HG03520 (cell line): ENCODE measurements around the gene FRMD8.

ENCODE experiments used
- ATAC-seq: cut with Tn5 transposase; IDR thresholded peaks from one replicate; pipeline ENCODE4 v1.9.1; 2021; ENCODE audit warnings: mild to moderate bottlenecking, moderate library complexity; ENCODE audit not compliant: unreplicated experiment

FRMD8 gene

DNA sequence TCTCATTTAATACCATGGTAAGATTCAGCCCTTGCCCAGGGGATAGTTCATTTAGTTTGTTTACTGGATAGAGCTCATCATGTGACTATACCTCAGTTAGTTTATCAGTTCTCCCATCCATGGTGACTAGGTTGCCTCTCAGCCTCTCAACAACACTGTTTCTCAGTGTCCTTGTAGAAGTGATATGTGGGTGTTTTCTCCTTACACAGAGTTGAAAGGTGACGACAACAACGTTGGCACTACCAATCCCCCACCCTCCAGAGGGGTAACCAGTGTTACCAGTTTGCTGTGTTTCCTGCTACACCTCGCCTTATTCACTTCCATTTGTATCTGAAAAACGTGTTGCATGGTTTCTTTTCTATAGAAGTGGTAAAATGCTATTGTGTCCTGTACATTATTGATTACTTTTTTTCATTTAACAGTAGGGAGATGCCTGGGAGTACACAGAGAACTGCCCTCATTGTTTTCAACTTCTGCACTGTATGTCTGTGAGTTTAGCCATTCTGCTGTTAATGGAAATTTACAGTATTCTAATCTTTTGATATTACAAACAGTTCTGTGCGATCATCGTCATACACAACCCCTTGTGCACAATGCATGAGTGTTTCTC, 47.7 kb downstream of the FRMD8 start:
- no peak for ATAC-seq

DNA sequence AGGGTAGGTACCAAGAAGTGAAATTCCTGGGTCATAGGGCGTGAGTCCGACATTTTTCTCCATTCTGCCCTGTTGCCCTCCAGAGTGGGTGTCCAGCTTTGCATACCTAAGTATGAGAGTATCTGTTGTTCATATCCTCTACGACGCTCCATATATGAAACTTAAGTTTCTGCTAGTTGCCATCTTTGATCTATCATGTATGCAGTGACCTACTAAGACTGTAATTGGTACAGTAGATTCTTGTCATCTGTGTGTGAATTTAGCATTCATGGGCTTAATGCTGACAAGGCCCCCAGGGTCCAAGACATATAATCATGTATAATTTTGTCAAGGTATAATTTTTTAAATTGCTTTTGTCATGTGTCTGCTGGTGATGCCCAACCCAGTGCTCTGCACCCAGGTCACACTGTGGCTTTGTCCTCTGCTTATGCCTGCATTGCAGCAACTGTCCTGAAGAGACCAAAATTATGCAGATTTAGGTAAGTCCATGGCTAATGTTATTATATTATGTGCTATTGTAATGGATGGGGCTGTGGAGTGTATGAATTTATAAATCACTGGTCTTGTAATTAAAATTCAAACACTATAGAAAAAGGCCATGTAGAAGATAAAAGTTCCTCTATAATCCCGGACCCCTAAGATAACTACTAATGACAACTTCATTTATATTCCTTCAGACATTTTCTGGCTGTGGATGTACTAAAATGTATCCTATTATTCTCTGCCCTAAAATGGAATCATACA, 48.4 kb downstream of the FRMD8 start:
- no peak for ATAC-seq

DNA sequence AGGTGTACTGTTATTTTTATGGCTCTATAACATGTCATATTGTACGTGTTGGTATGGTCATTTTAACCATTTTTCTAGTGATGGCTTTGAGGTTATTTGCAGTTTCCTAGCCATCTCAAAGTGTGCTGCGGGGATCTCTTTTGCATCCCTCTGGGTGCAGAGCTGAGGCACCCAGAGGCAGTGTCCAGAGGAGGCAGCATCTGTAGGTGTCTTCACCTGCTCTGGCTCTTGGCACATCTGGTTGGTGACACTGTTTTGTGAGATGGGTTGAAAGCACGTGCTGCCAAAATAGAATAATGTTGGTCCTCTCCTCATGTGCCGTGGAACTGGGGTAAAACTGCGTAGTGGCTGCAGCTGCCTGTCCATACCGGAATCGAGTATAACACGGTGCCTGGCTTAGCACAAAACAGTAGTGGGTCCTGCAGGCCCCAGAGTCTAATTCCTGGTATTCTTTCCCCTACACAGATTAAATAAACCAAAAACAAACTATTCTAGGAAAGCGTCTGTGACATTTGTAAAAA, 49.0 kb downstream of the FRMD8 start:
- no peak for ATAC-seq

DNA sequence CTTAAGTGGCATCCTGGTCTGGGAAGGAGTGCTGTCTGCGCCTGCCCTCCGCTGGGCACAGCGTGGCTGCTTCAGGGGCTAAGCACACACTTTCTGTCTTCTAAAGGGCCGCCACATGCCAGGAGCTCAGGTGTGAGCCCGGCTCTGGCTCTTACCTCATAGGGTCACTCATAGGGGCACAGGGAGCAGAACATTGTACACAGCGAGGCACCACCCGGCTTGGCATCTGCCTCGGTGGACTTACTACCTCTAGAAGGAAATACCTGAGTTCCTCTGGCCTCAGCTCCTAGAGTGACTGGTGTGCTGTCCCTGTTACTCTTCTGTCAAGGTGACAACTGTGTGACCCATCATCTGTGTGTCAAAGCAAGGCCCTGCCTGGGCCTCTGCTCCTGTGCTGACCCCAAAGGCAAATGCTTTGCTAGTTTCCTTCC, 49.6 kb downstream of the FRMD8 start:
- ATAC-seq = no peak

DNA sequence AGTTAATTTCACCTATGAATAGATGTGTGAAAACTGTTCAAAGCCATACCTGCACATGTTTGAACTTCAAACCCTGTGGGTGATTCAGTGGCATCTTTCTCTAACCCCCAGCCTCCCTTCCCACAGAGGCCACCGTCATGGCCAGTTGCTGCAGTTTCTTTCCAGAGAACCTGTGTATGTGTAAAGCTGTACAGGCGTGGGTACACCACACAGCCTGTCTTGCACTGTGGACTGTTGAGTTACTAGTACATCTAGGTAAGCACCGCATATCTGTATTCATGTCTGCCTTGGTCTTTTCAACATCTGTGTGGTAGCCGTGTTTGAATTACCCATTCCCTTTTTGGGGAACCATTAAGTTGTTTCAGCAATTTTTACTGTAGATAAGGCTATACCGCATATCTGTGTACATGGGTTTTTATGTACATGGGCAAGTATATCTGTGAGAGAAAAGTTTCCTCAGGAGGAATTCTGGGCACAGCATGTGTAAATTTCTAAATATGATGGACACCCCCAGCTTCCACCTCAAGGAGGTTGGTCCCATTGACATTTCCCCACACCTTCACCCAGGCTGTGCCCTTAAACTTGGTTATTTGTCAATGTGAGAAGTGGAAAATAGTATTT, 50.1 kb downstream of the FRMD8 start:
- no peak for ATAC-seq

DNA sequence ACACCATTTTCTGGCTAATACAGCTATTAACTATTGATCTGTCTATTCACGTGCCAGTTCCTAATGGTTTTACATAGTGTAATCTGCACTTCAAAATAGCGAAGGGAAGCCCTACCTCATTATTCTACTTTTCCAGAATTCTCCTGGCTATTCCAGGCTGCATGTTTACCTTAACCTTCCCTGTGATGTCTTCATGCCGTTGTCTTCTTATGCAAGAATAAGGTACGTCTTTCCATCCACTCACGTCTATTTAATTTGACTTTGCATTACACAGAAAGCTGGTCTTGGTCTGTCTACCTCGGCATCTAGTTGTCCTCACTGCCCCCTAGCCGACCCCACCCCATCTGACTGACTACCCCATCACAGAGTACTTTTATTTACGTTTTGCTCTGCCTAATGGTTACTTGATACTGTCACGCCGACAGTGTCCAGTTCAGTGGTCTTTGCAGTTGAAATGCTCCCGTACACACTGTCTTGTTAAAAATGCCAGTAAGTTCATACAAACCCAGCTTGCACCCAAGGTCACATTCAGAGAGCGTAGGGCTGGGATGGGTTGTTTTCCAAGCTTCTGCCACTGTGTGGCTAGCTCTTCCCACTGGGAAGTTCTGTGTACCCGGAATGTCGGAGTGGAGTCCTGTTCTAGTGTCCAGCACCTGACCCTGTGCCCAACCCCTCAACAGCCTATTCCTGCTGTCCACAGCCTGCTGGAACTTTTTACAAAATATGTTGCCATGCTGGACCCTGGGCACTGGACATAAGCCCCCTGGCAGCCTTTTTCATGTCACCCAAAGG, 51.2 kb downstream of the FRMD8 start:
- no peak for ATAC-seq

DNA sequence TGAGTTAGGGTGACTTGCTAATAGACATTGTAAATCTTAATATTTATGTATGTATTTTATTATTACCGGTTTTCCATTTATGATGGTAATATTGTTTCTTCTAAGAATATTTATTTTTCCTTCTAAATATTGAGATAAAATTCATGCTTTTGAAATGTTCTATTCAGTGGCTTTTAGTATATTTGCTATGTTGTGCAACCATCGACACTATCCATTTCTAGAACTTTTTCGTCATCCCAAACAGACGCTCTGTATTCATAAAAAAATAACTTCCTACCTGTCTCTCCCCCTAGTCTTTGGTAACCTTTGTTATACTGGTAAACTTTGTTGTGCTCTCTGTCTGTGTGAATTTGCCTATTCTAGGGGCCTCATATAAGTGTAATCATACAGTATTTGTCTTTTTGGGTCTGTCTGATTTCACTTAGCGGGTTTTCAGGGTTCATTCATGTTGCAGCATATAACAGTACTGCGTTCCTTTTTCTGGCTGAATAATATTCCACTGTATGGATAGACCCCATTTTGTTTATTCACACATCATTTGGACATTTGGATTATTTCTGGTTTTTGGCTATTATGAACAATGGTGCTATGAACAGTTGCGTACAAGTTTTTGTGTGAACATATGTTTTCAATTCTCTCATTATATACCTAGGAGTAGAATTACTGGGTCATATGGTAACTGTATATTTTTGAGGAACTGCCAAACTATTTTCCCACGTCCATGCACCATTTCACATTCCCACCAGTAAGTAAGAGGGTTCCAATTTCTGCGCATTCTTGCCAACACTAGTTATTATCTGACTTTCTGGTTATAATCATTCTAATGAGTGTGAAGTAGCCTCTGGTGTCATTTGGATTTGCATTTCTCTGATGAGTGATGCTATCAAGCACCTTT, 52.1 kb downstream of the FRMD8 start:
- no peak for ATAC-seq

DNA sequence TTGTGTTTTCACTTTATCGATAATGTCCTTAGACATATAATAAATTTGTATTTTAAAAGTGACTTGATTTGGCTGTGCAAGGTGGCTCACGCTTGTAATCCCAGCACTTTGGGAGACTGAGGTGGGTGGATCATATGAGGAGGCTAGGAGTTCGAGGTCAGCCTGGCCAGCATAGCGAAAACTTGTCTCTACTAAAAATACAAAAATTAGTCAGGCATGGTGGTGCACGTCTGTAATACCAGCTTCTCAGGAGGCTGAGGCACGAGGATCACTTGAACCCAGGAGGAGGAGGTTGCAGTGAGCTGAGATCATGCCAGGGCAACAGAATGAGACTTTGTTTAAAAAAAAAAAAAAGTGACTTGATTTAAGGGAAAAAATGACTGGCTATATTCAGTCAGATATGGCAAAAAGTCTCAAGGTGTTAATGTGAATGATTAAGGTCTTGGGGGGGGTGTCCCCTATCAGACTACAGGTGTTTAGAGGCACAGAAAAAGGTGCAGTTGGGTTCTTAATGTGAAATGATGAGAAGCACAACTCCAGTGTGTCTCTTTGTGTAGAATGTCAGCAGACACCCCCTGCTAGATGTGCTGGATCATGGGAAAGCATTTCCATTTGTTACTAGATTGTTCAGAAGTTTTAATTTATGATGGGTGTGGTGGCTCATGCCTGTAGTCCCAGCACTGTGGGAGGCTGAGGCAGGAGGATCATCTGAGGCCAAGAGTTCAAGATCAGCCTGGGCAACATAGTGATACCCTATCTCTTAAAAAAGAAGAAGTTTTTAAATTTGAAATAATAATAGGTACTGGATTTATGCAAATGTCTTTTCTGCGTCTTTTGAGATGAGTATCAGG, 53.1 kb downstream of the FRMD8 start:
- no peak for ATAC-seq

DNA sequence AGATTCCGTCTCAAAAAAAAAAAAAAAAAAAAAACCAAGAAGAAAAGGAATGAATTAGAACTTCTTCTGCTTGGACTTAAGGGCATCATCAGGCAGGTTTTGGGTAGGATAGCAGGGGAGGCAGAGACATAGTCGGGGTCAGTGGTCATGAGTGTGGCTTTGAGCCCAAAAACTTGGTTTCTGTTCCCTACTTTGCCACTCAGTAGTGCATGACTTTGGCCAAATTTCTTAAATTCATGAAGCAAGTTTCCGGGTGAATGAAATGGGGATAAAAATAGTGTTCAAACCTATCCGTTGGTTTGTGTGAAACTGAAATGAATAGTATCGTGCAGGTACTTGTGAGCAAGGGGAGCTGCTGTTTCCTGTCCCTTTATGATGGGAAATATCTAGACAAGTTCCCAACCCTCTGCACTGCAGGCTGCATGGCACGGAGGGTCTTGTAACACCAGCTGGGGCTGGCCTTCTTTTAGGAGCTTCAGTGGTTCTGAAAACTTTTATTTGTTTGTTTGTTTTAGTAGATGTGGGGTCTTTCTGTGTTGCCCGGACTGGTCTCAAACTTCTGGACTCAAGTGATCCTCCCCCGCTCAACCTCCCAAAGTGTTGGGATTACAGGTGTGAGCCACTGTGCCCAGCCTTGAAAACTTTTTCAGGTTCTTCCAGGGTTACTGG, 54.5 kb downstream of the FRMD8 start:
- peak; percentile 52 for ATAC-seq

DNA sequence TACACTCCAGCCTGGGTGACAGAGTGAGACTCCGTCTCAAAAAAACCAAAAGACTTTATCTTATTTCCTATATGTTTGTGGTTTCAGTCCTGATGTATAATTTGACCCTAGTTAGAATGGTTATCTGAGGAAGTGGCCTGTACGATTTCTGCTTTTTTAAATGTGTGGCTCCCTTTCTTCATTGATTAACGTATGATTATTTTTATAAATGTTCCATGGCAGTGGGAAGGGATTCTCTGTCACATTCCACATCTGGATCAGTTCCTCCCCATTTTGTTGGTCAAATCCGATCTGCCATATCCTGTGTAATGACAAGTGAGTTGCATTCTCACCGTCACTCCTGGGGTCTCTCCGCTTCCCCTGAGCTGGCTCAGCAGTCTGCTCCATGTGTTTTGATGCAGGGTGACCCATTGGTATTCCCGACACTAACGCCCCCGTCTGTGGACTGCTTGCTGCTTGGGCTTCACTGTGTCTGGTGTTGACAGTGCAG, 56.5 kb downstream of the FRMD8 start:
- no peak for ATAC-seq

DNA sequence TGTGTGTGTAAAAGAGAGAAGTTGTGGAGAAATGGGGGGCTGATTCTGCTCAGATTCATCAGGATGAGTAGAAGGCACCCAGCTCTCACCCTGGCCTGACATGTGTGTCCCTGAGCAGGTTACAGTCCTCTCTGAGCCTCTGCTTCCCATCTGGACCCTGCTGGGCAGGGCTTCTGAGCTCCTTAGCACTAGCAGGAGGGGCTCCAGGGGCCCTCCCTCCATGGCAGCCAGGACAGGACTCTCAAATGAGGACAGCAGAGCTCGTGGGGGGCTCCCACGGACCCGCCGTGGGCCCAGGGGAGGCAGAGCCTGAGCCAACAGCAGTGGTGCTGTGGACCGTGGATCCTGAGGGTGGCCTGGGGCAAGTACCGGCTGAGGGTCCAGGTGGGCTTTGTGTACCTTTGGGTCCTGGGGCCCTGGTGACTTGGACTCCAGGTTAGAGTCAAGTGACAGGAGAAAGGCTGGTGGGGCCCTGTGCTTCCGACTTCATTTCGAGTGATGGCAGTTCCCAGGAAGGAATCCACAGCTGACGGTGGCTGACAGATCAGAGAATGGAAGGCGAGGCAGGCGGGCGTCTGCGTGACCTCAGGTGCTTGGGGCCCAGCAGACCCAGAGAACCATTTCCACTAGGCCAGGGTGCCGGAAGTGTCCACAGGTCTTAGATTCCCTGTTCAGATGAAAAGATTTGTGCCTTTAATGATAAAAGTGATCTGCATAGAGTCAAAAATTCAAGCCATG, 58.0 kb downstream of the FRMD8 start:
- ATAC-seq = no peak

DNA sequence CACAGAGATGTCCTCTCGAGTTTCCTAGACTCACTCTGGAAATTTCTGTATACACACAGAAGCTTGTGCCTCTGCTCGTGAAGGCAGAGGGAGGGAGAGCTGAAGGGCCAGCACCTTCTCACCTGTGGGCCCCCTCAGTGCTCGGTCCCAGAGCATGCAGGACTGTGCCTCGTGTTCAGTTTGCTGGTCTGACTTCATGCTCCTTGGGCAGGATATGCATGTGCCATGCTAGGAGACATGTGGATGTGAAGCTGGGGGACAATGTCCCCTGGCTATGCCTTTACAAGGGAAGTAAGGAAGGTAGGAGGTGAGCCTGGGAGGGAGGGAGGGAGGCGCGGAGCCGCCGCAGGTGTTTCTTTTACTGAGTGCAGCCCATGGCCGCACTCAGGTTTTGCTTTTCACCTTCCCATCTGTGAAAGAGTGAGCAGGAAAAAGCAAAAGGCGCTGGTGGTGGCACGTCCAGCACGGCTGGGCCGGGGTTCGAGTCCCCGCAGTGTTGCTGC, 58.7 kb downstream of the FRMD8 start:
- no peak for ATAC-seq

DNA sequence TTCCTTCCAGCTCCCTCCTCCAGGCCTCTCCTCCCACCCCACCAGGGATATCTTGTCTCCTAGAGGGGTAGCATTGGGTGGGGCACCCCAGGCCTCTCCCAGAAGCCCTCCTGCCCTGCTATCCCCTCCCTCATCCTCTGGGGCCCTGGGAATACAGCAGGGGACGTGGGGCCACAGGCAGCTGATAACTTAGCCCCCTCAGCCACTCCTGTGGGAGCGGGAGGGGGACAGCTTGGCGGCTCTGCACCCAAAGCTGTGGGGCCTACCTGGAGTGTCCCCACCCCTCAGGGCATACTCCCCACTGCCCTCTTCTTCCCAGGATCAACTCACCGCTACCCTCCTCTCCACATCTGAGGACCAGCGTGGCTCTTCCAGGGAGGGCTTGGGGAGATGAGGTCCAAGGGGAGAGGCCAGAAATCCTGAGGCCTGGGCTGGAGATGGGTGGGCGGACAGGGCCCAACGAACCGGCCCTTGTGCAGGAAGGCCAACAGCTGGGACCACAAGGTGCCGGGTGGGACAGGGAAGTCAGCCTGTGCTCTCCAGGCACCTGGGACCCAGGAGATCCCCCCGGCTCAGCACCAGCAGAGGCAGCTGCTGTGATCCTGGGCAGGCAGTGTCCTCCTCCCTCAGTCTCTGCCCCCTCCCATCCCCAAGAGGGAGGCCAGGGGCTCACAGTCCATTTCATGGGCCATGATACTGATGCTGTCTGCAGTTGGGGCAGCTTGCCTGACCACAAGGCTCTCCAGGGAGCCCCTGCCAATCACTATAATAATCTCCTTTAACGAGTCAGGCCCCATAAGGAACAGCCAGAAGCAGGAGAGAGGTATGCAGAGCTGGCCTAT, 59.4 kb downstream of the FRMD8 start:
- ATAC-seq = no peak

DNA sequence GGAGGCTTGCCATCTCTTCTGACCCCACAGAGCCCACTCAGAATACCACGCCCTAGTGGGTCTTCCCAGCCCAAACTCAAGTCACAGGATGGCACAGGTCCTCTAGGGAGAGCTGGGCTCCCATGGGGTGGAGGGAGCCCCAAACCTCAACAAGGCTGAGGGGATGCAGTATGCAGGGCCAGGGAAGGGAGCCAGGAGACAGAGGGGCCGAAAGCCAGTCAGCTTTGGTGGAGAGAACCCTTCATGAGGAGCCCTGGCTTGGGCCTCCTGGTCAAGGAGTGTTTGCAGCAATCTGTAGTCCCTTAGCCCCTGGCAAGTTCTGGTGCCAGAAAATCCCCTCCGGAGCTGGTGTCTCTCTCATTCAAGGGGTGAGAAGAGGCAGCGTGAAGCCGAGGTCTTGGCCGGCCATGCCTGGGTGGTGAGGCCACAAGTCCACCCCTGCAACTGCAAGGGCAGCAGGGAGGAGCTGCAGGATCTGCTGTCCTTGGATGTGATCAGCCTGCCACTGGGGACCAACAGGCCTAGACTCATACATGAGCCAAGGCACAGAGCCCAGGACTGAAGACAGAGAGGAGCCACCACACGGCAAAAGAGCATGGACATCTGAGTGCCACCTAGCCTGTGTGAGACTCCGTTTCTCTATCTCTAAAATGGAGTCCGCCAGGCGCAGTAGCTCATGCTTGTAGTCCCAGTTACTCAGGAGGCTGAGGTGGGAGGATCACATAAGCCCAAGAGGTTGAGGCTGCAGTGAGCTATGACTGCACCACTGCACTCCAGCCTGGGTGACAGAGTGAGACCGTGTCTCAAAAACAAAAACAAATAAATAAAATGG, 60.2 kb downstream of the FRMD8 start:
- ATAC-seq = no peak

DNA sequence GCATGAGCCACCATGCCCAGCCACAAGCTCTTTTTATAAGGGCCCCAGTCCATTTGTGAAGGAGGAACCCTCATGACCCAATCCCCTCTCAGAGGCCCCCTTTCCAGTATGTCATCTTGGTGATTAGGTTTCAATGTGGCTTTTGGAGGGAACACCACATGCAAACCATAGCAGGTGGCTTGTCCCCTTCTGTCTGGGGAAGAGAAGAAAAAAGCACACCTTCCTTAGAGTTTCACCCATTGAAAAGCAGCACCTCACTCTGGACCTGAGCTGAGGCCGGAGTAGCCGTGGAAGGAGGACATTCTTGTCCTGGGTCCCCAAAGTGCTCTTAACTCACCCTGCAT, 61.6 kb downstream of the FRMD8 start:
- no peak for ATAC-seq
